Natural killer cell (primary cell): ENCODE data around the gene OSBPL9. TPM values are rescaled to one million over a fixed set of nuclear protein-coding genes. Genes with fewer than 3 reads are reported as not detected.
A peak's percentile ranks its signal among the peaks of the same experiment; 100 is the strongest.
"Not testable (repeated sequence)": the region's sequence is repeated elsewhere in the genome, so short reads cannot be mapped to it uniquely, and the experiment has no call there.

Source experiments
- ATAC-seq, 3 donors: fragments of 150-1000 bp in 2 of 3; fragments of 200-7000 bp in 1 of 3; cut with Tn5 transposase; 1 replicate in 1 of 3; 2 replicates in 2 of 3; pipeline ENCODE4 v1.10.0; 2021; ENCODE audit warnings: mild to moderate bottlenecking in 2 of 3, moderate library complexity in 2 of 3
- DNase-seq, 2 donors: peaks; one replicate each; pipeline versions ENCODE4 v3.0.0 to v3.0.0-alpha.2; 2013 to 2021; ENCODE audit warnings: mixed read lengths in 1 of 2
- H3K27ac ChIP-seq: one replicate; pipeline ENCODE4 v1.5.1; 2013; ENCODE audit warnings: mild to moderate bottlenecking, low read length
- H3K27me3 ChIP-seq: one replicate; pipeline ENCODE4 v1.6.1; 2013; ENCODE audit warnings: low read length; ENCODE audit not compliant: control insufficient read depth, insufficient read depth
- H3K36me3 ChIP-seq: one replicate; pipeline ENCODE4 v1.6.1; 2013; ENCODE audit warnings: low read length; ENCODE audit not compliant: control insufficient read depth, insufficient read depth
- H3K4me1 ChIP-seq: one replicate; pipeline ENCODE4 v1.6.1; 2013; ENCODE audit warnings: low read length; ENCODE audit not compliant: control insufficient read depth, insufficient read depth
- H3K4me3 ChIP-seq: one replicate; pipeline ENCODE4 v1.5.1; 2013; ENCODE audit warnings: low read length
- H3K9me3 ChIP-seq: one replicate; pipeline ENCODE4 v1.6.1; 2013; ENCODE audit warnings: low read length; ENCODE audit not compliant: control insufficient read depth, insufficient read depth
- H3K27ac Mint-ChIP-seq, 2 donors: one replicate each; pipeline ENCODE4 v1.8.0; 2022; ENCODE audit warnings: mild to moderate bottlenecking in 2 of 2, mixed read lengths in 2 of 2, moderate library complexity in 1 of 2
- H3K27me3 Mint-ChIP-seq, 2 donors: one replicate each; pipeline ENCODE4 v1.8.0; 2022; ENCODE audit warnings: low read depth in 2 of 2, mixed read lengths in 2 of 2
- H3K36me3 Mint-ChIP-seq: one replicate; pipeline ENCODE4 v1.8.0; 2022; ENCODE audit warnings: mixed read lengths
- H3K4me1 Mint-ChIP-seq, 2 donors: one replicate each; pipeline ENCODE4 v1.8.0; 2022; ENCODE audit warnings: mixed read lengths in 2 of 2
- H3K4me3 Mint-ChIP-seq: one replicate; pipeline ENCODE4 v1.8.0; 2022; ENCODE audit warnings: mild to moderate bottlenecking, moderate library complexity, mixed read lengths
- H3K9me3 Mint-ChIP-seq, 2 donors: one replicate each; pipeline ENCODE4 v1.8.0; 2022; ENCODE audit warnings: mixed read lengths in 2 of 2
- WGBS: methylation state at CpG from one replicate; pipeline ENCODE4 v1.1.7; 2013; ENCODE audit warnings: missing lambda C conversion rate; ENCODE audit not compliant: insufficient coverage; 5-methylcytosine and 5-hydroxymethylcytosine counted together
- intact Hi-C: fragments of 100-400 bp; cut with micrococcal nuclease; formaldehyde crosslinking; loops from one replicate; pipeline ENCODE4 v1.14.2; 2022
- total RNA-seq, 4 donors: library from RNA; stranded (reverse); fragments of 120-200 nt in 1 of 4; gene quantifications; one replicate each; pipeline versions ENCODE4 v1.2.3 to v1.2.4, GENCODE V29; 2013 to 2022
- TF ChIP-seq, protein P1 (sequence below): fragments of 200-600 bp; IDR thresholded peaks from one replicate; pipeline ENCODE4 v1.8.0; 2022; ENCODE audit warnings: antibody characterized with exemption

OSBPL9 gene
- total RNA-seq, 3 donors from 2014 or later (not counting 1 experiment from before 2014, with no cell fraction given), result 53.0 to 72.6 (median 62.0) TPM

- 98% methylated on average over 4 of the region's 4 CpGs for WGBS
- Mint-ChIP-seq H3K36me3 (no peaks in the 10 kb centered on the region), H3K9me3 (no peaks in the 10 kb centered on the region), H3K4me1 (peaks cover 36 to 45% of the 10 kb centered on the region in 2 donors), H3K27ac (peak overlapping the region; percentile 1 to 15), H3K4me3 (no peak overlapping the region), H3K27me3 (no peaks in the 10 kb centered on the region)
- Histone ChIP-seq H3K9me3 (no peaks in the 10 kb centered on the region), H3K36me3 (no peaks in the 10 kb centered on the region), H3K27ac (no peak overlapping the region), H3K27me3 (no peaks in the 10 kb centered on the region), H3K4me1 (peaks cover 15% of the 10 kb centered on the region), H3K4me3 (no peak overlapping the region)
- TF ChIP-seq, protein P1, sequence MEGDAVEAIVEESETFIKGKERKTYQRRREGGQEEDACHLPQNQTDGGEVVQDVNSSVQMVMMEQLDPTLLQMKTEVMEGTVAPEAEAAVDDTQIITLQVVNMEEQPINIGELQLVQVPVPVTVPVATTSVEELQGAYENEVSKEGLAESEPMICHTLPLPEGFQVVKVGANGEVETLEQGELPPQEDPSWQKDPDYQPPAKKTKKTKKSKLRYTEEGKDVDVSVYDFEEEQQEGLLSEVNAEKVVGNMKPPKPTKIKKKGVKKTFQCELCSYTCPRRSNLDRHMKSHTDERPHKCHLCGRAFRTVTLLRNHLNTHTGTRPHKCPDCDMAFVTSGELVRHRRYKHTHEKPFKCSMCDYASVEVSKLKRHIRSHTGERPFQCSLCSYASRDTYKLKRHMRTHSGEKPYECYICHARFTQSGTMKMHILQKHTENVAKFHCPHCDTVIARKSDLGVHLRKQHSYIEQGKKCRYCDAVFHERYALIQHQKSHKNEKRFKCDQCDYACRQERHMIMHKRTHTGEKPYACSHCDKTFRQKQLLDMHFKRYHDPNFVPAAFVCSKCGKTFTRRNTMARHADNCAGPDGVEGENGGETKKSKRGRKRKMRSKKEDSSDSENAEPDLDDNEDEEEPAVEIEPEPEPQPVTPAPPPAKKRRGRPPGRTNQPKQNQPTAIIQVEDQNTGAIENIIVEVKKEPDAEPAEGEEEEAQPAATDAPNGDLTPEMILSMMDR, result no peak
- intact Hi-C loops, result no loop called here
- ATAC-seq (no peak), DNase-seq (no peak)
Measured at GRCh38 chr1:51732701-51733425, 116.0 kb downstream of the OSBPL9 start.

DNA sequence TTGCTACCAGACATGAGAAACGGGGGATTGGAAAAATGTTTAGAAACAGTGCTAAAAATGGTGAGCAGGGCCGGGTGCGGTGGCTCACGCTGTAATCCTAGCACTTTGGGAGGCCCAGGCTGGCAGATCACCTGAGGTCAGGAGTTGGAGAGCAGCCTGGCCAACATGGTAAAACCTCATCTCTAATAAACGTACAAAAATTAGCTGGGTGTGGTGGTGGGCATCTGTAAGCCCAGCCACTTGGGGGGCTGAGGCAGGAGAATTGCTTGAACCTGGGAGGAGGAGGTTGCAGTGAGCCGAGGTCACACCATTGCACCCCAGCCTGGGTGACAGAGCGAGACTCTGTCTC, 116.5 kb downstream of the OSBPL9 start:
- H3K4me3 Mint-ChIP-seq, DNase-seq, intact Hi-C loops, H3K27me3 Mint-ChIP-seq, H3K9me3 Mint-ChIP-seq, H3K27ac ChIP-seq, H3K36me3 ChIP-seq, H3K4me3 ChIP-seq, H3K9me3 ChIP-seq, ATAC-seq, H3K36me3 Mint-ChIP-seq, H3K27me3 ChIP-seq: not testable (repeated sequence)
- H3K27ac Mint-ChIP-seq, result peak overlapping the region; percentile 1 to 15
- H3K4me1 ChIP-seq, result peaks cover 13% of the 10 kb centered on the region
- H3K4me1 Mint-ChIP-seq, result peaks cover 31 to 43% of the 10 kb centered on the region in 2 donors
- 96% methylated on average over 6 of the region's 7 CpGs for WGBS

GRCh38 chr1:51733793-51734522, 117.1 kb downstream of the OSBPL9 start:
- intact Hi-C loops, result no loop called here
- Histone ChIP-seq H3K36me3 (no peaks in the 10 kb centered on the region), H3K9me3 (no peaks in the 10 kb centered on the region), H3K4me1 (peaks cover 8% of the 10 kb centered on the region), H3K4me3 (no peak overlapping the region), H3K27me3 (no peaks in the 10 kb centered on the region), H3K27ac (no peak overlapping the region)
- Mint-ChIP-seq H3K4me1 (peaks cover 25 to 37% of the 10 kb centered on the region in 2 donors), H3K4me3 (no peak overlapping the region), H3K36me3 (no peaks in the 10 kb centered on the region), H3K27ac (no peak overlapping the region), H3K9me3 (no peaks in the 10 kb centered on the region), H3K27me3 (no peaks in the 10 kb centered on the region)
- DNase-seq (no peak), ATAC-seq (no peak)
- WGBS, result 98% methylated on average over 6 of the region's 7 CpGs
- TF ChIP-seq, protein P1, result no peak

- Histone ChIP-seq H3K4me1 (peaks cover 2% of the 10 kb centered on the region), H3K27me3 (no peaks in the 10 kb centered on the region), H3K9me3 (no peaks in the 10 kb centered on the region), H3K27ac (no peak overlapping the region), H3K36me3 (no peaks in the 10 kb centered on the region), H3K4me3 (no peak overlapping the region)
- Mint-ChIP-seq H3K4me3 (no peak overlapping the region), H3K4me1 (peaks cover 20 to 33% of the 10 kb centered on the region in 2 donors), H3K27me3 (no peaks in the 10 kb centered on the region), H3K27ac (peak overlapping the region; percentile 8 to 41), H3K36me3 (no peaks in the 10 kb centered on the region), H3K9me3 (no peaks in the 10 kb centered on the region)
- intact Hi-C loops, result no loop called here
- TF ChIP-seq, protein P1, result no peak
- no peak for ATAC-seq
- DNase-seq, result peak in 1 of 2 donors; percentile 23
- WGBS, result 72% methylated on average over 6 of the region's 7 CpGs
Measured at GRCh38 chr1:51734896-51735745, 118.2 kb downstream of the OSBPL9 start.
